Measurements from ENCODE around the gene ST3GAL6. TPM values are rescaled to one million over a fixed set of nuclear protein-coding genes. Genes with fewer than 3 reads are reported as not detected.

Gene ST3GAL6
- total RNA-seq = not detected in 2 replicates

GRCh38 chr3:98763076-98763475 is at the start of gene ST3GAL6:
Gene ST3GAL6 (plus strand): TSS chr3:98763340. CDS start chr3:98768441, 5,101 bp downstream.
- DNase-seq (no peak), ATAC-seq (ENCODE audit: low read depth) (no peak)
- ChIA-PET POLR2A (no interaction called here), CTCF (no interaction called here)
- intact Hi-C loops (cut with micrococcal nuclease) = no loop called here
- no peaks in the 10 kb centered on the region for H3K36me3 Mint-ChIP-seq (ENCODE audit: low read depth)
- H3K27ac Mint-ChIP-seq = no peak within 1 kb of the TSS
- peaks cover 8% of the 10 kb centered on the region for H3K27me3 Mint-ChIP-seq
- no peak within 1 kb of the TSS for H3K4me3 Mint-ChIP-seq
- H3K4me1 Mint-ChIP-seq = peaks cover 14% of the 10 kb centered on the region
- no peak for TF ChIP-seq CTCF (IDR thresholded peaks at IDR 0.05)
- no peaks in the 10 kb centered on the region for H3K9me3 Mint-ChIP-seq

- ATAC-seq (ENCODE audit: low read depth) = no peak
- no peak for DNase-seq
- no peaks in the 10 kb centered on the region for H3K36me3 Mint-ChIP-seq (ENCODE audit: low read depth)
- H3K4me1 Mint-ChIP-seq = no peaks in the 10 kb centered on the region
- ChIA-PET POLR2A (no interaction called here), CTCF (no interaction called here)
- H3K27me3 Mint-ChIP-seq = no peaks in the 10 kb centered on the region
- H3K9me3 Mint-ChIP-seq = no peaks in the 10 kb centered on the region
- intact Hi-C loops (cut with micrococcal nuclease) = no loop called here
- no peak for TF ChIP-seq CTCF (IDR thresholded peaks at IDR 0.05)
- no peak overlapping the region for H3K27ac Mint-ChIP-seq
- no peak overlapping the region for H3K4me3 Mint-ChIP-seq
Measured at GRCh38 chr3:98713984-98714383, 49.2 kb upstream of the ST3GAL6 start.

- no peaks in the 10 kb centered on the region for H3K27me3 Mint-ChIP-seq
- no peak for DNase-seq
- ChIA-PET POLR2A (no interaction called here), CTCF (no interaction called here)
- ATAC-seq (ENCODE audit: low read depth) = no peak
- intact Hi-C loops (cut with micrococcal nuclease) = no loop called here
- no peak overlapping the region for H3K27ac Mint-ChIP-seq
- H3K36me3 Mint-ChIP-seq (ENCODE audit: low read depth) = no peaks in the 10 kb centered on the region
- no peak overlapping the region for H3K4me3 Mint-ChIP-seq
- H3K9me3 Mint-ChIP-seq = no peaks in the 10 kb centered on the region
- no peaks in the 10 kb centered on the region for H3K4me1 Mint-ChIP-seq
- no peak for TF ChIP-seq CTCF (IDR thresholded peaks at IDR 0.05)
Measured at GRCh38 chr3:98717584-98717983, 45.6 kb upstream of the ST3GAL6 start.

- CTCF ChIA-PET = no interaction called here
- H3K27me3 Mint-ChIP-seq = peaks cover 2% of the 10 kb centered on the region
- no peaks in the 10 kb centered on the region for H3K9me3 Mint-ChIP-seq
- no peak for TF ChIP-seq CTCF (IDR thresholded peaks at IDR 0.05)
- POLR2A ChIA-PET = no interaction called here
- intact Hi-C loops (cut with micrococcal nuclease) = no loop called here
- H3K36me3 Mint-ChIP-seq (ENCODE audit: low read depth) = no peaks in the 10 kb centered on the region
- H3K4me1 Mint-ChIP-seq = no peaks in the 10 kb centered on the region
- H3K27ac Mint-ChIP-seq = no peak overlapping the region
- ATAC-seq (ENCODE audit: low read depth) = no peak
- DNase-seq = no peak
- no peak overlapping the region for H3K4me3 Mint-ChIP-seq
Measured at GRCh38 chr3:98718730-98719129, 44.4 kb upstream of the ST3GAL6 start.

GRCh38 chr3:98721776-98722175 is 41.4 kb upstream of the ST3GAL6 start:
- intact Hi-C loops (cut with micrococcal nuclease) = no loop called here
- ChIA-PET POLR2A (no interaction called here), CTCF (no interaction called here)
- TF ChIP-seq CTCF (IDR thresholded peaks at IDR 0.05) = no peak
- Mint-ChIP-seq H3K27ac (no peak overlapping the region), H3K4me3 (no peak overlapping the region), H3K36me3 (ENCODE audit: low read depth) (no peaks in the 10 kb centered on the region), H3K4me1 (no peaks in the 10 kb centered on the region), H3K27me3 (peaks cover 5% of the 10 kb centered on the region), H3K9me3 (no peaks in the 10 kb centered on the region)
- ATAC-seq (ENCODE audit: low read depth) = no peak
- no peak for DNase-seq
